OCI-M2 (cell line): ENCODE results near the gene SMURF1.

Source experiments
- DNase-seq: peaks from one replicate; lab custom pipeline; 2025; ENCODE audit not compliant: unreplicated experiment; lab: John Stamatoyannopoulos, UW

Gene SMURF1

GRCh38 chr7:99030951-99031350 lies 113.0 kb downstream of the SMURF1 start:
- DNase-seq: no peak

GRCh38 chr7:99030457-99030856 lies 113.5 kb downstream of the SMURF1 start:
- no peak for DNase-seq

GRCh38 chr7:99029466-99030435 lies 114.2 kb downstream of the SMURF1 start:
- DNase-seq: no peak

GRCh38 chr7:99028261-99028973 lies 115.5 kb downstream of the SMURF1 start:
- DNase-seq: no peak

- DNase-seq: no peak
These were observed 116.1 kb downstream of the SMURF1 start for GRCh38 chr7:99027841-99028240.

GRCh38 chr7:99027241-99027640 lies 116.7 kb downstream of the SMURF1 start:
- no peak for DNase-seq

- no peak for DNase-seq
These were observed 119.8 kb downstream of the SMURF1 start for GRCh38 chr7:99024066-99024465.

- no peak for DNase-seq
These were observed 121.9 kb downstream of the SMURF1 start for GRCh38 chr7:99021941-99022560.

- DNase-seq: no peak
These were observed 123.5 kb downstream of the SMURF1 start for GRCh38 chr7:99020413-99020715.

GRCh38 chr7:99019523-99020412 lies 124.1 kb downstream of the SMURF1 start:
- DNase-seq: no peak

GRCh38 chr7:99016196-99016595 lies 127.7 kb downstream of the SMURF1 start:
- DNase-seq: no peak

- no peak for DNase-seq
These were observed 129.6 kb downstream of the SMURF1 start for GRCh38 chr7:99014113-99014985.

- DNase-seq: no peak
These were observed 130.4 kb downstream of the SMURF1 start for GRCh38 chr7:99013266-99014112.

- no peak for DNase-seq
These were observed 131.2 kb downstream of the SMURF1 start for GRCh38 chr7:99012722-99013121.

GRCh38 chr7:99011706-99012404 lies 132.1 kb downstream of the SMURF1 start:
- DNase-seq: no peak

- no peak for DNase-seq
These were observed 132.6 kb downstream of the SMURF1 start for GRCh38 chr7:99011341-99011705.

- DNase-seq: no peak
These were observed 133.6 kb downstream of the SMURF1 start for GRCh38 chr7:99010281-99010680.

- DNase-seq: no peak
These were observed 134.9 kb downstream of the SMURF1 start for GRCh38 chr7:99008921-99009530.
